IPS-18c (cell line): ENCODE data around the gene MYL5.
"Not testable (repeated sequence)": the region's sequence is repeated elsewhere in the genome, so short reads cannot be mapped to it uniquely, and the experiment has no call there.

Experiments
- H3K4me3 ChIP-seq: 2 replicates; pipeline ENCODE4 v1.7.0; 2013; ENCODE audit warnings: low read depth, mild to moderate bottlenecking, low read length, moderate library complexity; ENCODE audit not compliant: insufficient read depth
- H3K9me3 ChIP-seq: one replicate; pipeline ENCODE4 v1.6.1; 2013; ENCODE audit warnings: mild to moderate bottlenecking, low read length, moderate library complexity; ENCODE audit not compliant: control insufficient read depth, insufficient read depth

MYL5 gene

DNA sequence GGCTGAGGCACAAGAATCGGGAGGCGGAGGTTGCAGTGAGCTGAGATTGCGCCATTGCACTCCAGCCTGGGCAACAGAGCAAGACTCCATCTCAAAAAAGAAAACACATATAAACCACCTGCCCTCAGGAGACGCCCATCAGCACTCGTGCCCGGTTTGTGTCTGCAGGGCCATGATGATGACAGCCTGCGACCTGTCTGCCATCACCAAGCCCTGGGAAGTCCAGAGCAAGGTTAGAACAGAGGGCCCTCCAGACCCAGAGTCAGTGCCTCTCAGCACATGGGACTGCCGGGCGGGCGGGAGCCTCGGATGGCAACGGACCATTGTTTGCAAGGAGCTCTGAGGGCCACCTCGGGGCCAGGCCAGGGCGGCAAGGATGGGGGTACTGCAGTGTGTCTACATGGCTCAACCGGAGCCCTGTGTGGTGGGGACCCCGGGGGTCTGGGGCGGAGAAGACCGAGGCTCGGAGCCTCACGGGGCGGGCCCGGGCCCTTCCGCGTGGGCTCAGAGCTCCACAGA lies 9.6 kb upstream of the MYL5 start:
- Histone ChIP-seq H3K4me3 (no peak overlapping the region; the same call in 1 of the 2 replicates), H3K9me3 (no peaks in the 10 kb centered on the region)

GRCh38 chr4:665381-665750 lies 9.0 kb upstream of the MYL5 start:
- no peaks in the 10 kb centered on the region for H3K9me3 ChIP-seq
- no peak overlapping the region for H3K4me3 ChIP-seq

- Histone ChIP-seq H3K4me3 (no peak overlapping the region), H3K9me3 (no peaks in the 10 kb centered on the region)
These were observed 8.4 kb upstream of the MYL5 start for GRCh38 chr4:665751-666435.

DNA sequence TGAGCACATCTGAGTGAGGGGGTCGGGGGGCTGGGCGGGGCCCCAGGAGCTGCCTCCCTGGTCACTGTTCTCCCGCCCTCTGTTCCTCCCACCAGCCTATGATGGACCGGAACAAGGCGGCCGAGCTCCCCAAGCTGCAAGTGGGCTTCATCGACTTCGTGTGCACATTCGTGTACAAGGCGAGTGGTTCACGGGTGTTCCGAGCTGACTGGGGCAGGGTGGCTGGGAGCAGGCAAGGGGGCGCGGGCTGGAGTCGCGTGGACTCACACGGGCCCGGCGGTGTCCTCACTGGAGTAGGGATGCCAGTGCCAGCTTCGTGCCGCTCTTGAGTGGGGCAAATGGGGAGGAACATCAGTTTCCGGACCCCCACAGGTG lies 7.9 kb upstream of the MYL5 start:
- Histone ChIP-seq H3K4me3 (no peak overlapping the region), H3K9me3 (no peaks in the 10 kb centered on the region)

GRCh38 chr4:666822-667544 lies 7.4 kb upstream of the MYL5 start:
- Histone ChIP-seq H3K9me3 (no peaks in the 10 kb centered on the region), H3K4me3 (no peak overlapping the region)

DNA sequence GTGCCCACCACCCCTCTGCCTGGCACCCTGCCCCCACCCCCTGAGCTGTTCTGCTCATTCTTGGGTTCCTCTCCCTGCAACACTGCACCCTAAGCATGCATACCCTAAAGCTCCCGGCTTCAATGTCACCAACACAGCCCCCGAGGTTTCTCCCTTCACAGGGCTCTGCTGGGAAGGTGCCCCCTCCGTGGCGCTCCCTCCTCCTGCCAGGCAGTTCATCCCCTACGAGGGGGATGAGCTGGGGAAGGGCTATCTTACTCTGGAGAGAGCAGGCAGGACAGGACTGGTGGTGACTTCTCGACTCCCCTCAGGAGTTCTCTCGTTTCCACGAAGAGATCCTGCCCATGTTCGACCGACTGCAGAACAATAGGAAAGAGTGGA lies 6.8 kb upstream of the MYL5 start:
- no peak overlapping the region for H3K4me3 ChIP-seq
- H3K9me3 ChIP-seq, result no peaks in the 10 kb centered on the region

GRCh38 chr4:668219-668618 lies 6.1 kb upstream of the MYL5 start:
- not testable (repeated sequence) for H3K4me3 ChIP-seq, H3K9me3 ChIP-seq

GRCh38 chr4:669806-670559 lies 4.4 kb upstream of the MYL5 start:
- not testable (repeated sequence) for H3K9me3 ChIP-seq, H3K4me3 ChIP-seq

- H3K9me3 ChIP-seq, result no peaks in the 10 kb centered on the region
These were observed 2.6 kb upstream of the MYL5 start for GRCh38 chr4:671769-672168.

DNA sequence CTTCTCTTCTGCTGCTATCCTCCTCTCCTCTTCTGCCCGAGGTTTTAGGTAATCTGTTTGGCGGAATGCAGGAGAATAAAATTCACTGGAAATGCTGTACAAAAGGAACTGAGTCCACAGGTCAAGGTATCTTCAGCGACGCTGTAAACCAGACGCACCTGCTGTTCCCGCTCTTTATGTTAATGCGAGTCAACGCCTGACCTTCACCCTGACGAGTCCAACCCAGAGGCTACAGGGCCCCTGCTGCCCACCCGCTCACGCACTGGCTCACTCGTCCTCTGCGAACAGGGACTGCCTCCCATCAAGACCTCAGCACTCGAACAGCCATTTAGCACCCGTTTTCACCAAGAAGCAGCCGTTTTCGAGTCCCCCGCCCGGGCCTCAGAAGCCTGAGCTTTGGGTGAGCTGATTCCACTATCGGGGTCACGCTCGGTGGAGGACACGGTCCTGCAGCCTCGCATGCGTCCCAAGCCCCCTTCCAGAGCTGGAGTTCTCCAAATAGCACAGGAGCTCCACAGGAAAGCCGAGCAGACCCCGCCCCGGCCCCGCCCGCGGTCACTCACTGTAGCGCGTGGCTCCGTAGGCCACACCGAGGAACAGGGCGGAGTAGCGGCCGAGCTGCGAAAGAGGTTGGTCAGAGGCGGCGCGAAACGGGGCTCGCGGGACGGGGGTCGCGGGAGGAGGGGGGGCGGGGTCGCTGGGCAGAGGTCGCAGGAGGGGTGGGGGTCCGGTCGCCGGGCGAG lies 822 bp upstream of the MYL5 start:
- Histone ChIP-seq H3K9me3 (no peaks in the 10 kb centered on the region), H3K4me3 (peak overlapping the region; percentile 87)

More at GRCh38 chr4:671769-672168, 2.6 kb upstream of the MYL5 start:
- no peak overlapping the region for H3K4me3 ChIP-seq

DNA sequence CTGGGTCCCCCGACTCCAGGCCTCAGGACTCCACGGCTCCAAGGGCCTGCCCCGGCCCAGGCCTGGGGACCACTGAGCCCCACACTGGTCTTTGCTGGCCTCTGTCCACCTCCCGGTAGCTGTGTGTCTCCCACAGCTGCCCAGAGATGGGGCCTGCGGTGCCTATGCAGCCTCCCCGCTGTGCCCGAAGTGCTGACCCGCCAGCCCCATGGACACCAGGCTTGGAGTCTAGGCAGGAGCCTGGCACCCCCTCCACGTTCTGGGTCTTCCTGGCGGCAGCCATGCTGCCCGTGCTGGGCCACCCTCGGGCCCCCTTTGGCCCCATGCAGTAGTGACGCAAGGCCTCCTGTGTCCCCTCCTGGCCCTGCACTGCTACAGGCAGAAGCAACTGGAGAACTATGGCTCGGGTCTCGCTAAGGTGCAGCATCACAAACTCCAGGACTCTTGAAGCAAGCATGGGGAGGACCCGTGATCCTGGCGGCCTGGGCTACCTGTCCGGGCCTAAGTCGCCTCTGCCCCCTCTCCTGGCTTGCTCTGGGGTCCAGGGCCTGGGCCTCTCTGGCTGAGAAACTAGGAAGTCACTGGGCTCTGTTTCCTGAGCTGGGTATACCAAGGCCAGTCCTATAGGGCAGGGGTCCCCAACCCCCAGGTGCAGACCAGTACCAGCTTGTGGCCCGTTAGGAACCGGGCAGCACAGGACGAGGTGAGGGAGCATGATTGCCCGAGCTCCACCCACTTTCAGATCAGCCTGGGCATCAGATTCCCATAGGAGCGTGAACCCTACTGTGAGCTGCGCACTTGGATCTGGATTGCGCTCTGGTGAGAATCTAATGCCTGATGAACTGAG lies 917 bp downstream of the MYL5 start:
- Histone ChIP-seq H3K9me3 (no peaks in the 10 kb centered on the region), H3K4me3 (peak overlapping the region; percentile 95)

DNA sequence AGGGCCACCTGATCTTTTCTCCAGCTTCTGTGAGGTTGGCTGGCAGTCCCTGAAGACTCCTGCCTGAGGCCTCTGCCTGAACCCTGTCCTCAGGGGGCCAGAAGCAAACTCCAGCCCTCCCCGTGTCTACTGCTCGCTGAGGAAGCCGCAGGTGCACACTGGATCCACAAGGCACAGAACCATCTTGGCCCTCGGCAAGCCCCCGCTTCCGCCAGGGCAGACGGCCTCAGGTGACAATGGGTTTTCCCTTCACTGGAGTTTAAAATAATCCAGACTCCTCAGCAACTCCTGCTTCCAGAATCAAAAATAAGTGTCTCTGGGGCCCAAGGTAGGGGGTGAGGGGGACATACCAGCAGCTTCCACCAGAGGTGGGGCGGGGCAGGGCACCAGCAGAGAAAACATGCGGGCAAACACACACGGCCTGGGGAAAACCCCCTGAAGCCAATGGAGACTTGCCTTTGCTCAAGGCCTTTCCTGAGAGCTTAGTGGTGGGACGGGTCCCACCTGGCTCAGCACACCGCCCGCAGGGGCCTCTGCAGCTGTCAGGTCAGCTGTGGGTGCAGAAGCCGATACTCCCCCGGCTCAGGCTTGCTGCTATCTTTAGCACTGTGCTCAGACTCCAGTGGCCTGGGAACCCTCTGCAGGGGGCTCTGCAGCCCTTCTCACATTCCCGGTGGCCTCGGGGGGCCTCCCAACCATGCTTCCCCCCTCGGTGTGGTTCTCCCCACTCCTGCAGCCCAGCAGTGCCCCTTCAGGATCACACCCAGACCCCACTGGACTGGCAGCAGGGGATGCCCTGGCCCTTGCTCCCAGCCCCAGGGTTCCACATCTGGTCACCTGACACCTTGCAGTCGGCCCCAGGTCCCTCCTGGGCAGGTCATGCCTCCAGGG lies 1.9 kb downstream of the MYL5 start:
- H3K4me3 ChIP-seq, result no peak overlapping the region
- H3K9me3 ChIP-seq, result no peaks in the 10 kb centered on the region

DNA sequence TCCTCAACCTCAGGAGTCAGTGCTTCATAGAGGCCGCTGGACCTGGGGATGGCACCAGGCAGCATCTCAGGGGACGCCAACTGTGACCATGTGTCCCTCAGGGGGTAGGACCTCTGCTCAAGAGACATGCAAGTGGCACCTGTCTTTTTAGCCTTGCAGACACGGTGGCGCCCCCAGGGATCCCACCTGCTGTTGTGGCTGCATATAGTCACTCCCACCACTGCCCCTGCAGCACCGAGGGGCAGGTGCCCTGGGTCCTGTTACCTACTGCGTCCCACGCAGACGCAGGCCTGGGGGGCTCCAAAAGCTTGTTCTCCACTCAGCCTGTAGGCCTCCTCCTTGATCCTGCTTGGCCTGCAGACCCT lies 2.5 kb downstream of the MYL5 start:
- H3K4me3 ChIP-seq, result no peak overlapping the region
- no peaks in the 10 kb centered on the region for H3K9me3 ChIP-seq

GRCh38 chr4:677431-678293 lies 3.3 kb downstream of the MYL5 start:
- H3K4me3 ChIP-seq, result no peak overlapping the region
- H3K9me3 ChIP-seq, result no peaks in the 10 kb centered on the region
